GM18520 (cell line): Measurements from ENCODE around the gene CD180.

Experiments
- ATAC-seq: cut with Tn5 transposase; IDR thresholded peaks from one replicate; pipeline ENCODE4 v1.9.1; 2021; ENCODE audit not compliant: unreplicated experiment

The CD180 gene

GRCh38 chr5:67163231-67163756, 33.3 kb downstream of the CD180 start:
- ATAC-seq = no peak

GRCh38 chr5:67161767-67162166, 34.8 kb downstream of the CD180 start:
- no peak for ATAC-seq

- ATAC-seq = no peak
Measured at GRCh38 chr5:67160985-67161384, 35.6 kb downstream of the CD180 start.

- ATAC-seq = no peak
Measured at GRCh38 chr5:67160272-67160671, 36.3 kb downstream of the CD180 start.

- no peak for ATAC-seq
Measured at GRCh38 chr5:67156976-67157583, 39.5 kb downstream of the CD180 start.

- no peak for ATAC-seq
Measured at GRCh38 chr5:67154556-67155206, 41.9 kb downstream of the CD180 start.

GRCh38 chr5:67153292-67153691, 43.3 kb downstream of the CD180 start:
- ATAC-seq = no peak

GRCh38 chr5:67152400-67152799, 44.2 kb downstream of the CD180 start:
- no peak for ATAC-seq

GRCh38 chr5:67149951-67150523, 46.6 kb downstream of the CD180 start:
- no peak for ATAC-seq

- no peak for ATAC-seq
Measured at GRCh38 chr5:67149057-67149950, 47.3 kb downstream of the CD180 start.

GRCh38 chr5:67147760-67148159, 48.8 kb downstream of the CD180 start:
- no peak for ATAC-seq

- ATAC-seq = no peak
Measured at GRCh38 chr5:67146981-67147380, 49.6 kb downstream of the CD180 start.

GRCh38 chr5:67146574-67146973, 50.0 kb downstream of the CD180 start:
- ATAC-seq = no peak

GRCh38 chr5:67144183-67144639, 52.4 kb downstream of the CD180 start:
- ATAC-seq = no peak

GRCh38 chr5:67143549-67143948, 53.0 kb downstream of the CD180 start:
- no peak for ATAC-seq

- no peak for ATAC-seq
Measured at GRCh38 chr5:67142816-67143215, 53.8 kb downstream of the CD180 start.

- no peak for ATAC-seq
Measured at GRCh38 chr5:67141644-67142043, 55.0 kb downstream of the CD180 start.

- no peak for ATAC-seq
Measured at GRCh38 chr5:67140413-67140812, 56.2 kb downstream of the CD180 start.

GRCh38 chr5:67139030-67139429, 57.6 kb downstream of the CD180 start:
- ATAC-seq = no peak

- no peak for ATAC-seq
Measured at GRCh38 chr5:67135381-67135984, 61.1 kb downstream of the CD180 start.

GRCh38 chr5:67133776-67134175, 62.8 kb downstream of the CD180 start:
- ATAC-seq = no peak
